ENCODE data around the gene FBN2. TPM values are rescaled to one million over a fixed set of nuclear protein-coding genes. Genes with fewer than 3 reads are reported as not detected.

The FBN2 gene
- total RNA-seq, 1 experiment from 2014 or later = 0.31 TPM

DNA sequence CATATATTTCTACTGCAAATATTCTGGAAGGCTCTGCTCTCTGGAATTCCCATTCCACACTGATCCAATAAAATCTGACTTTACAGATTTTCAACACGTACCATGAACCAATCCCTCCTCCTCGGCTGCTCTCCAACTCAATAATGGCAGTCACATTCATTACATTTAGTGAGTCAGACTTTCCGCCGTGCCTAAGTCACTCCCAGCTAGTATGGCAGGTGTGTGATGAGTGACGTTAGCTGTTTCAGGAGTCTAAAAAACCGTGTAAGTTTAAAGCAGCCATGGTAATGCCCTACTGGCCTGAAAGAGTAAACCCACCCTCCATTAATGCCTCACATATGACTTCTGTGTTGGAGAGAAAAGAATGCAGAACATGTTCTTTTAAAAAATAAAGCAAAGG lies 3.3 kb downstream of the FBN2 start:
- peak; percentile 53 for DNase-seq
- peak overlapping the region; percentile 82 for H3K27ac Mint-ChIP-seq (ENCODE audit: unreplicated experiment)
- no peak for TF ChIP-seq CTCF (IDR thresholded peaks at IDR 0.05; ENCODE audit: unreplicated experiment)

GRCh38 chr5:128532776-128533175 lies 5.3 kb downstream of the FBN2 start:
- Mint-ChIP-seq H3K36me3 (ENCODE audit: insufficient read depth, unreplicated experiment) (peaks cover 13% of the 10 kb centered on the region), H3K9me3 (ENCODE audit: low read depth, unreplicated experiment) (peaks cover 3% of the 10 kb centered on the region), H3K4me3 (ENCODE audit: low read depth, unreplicated experiment) (no peak overlapping the region), H3K27ac (ENCODE audit: unreplicated experiment) (no peak overlapping the region), H3K27me3 (ENCODE audit: unreplicated experiment) (peaks cover 16% of the 10 kb centered on the region), H3K4me1 (ENCODE audit: low read depth, unreplicated experiment) (peaks cover 23% of the 10 kb centered on the region)
- CTCF ChIA-PET = no interaction called here
- TF ChIP-seq CTCF (IDR thresholded peaks at IDR 0.05; ENCODE audit: unreplicated experiment) = no peak
- intact Hi-C loops (cut with micrococcal nuclease; ENCODE audit: unreplicated experiment) = no loop called here
- BruUV-seq (replicated peaks) = no TSS peak
- no peak for DNase-seq

More for the DNA sequence above, 3.3 kb downstream of the FBN2 start:
- Mint-ChIP-seq H3K9me3 (ENCODE audit: low read depth, unreplicated experiment) (peaks cover 3% of the 10 kb centered on the region), H3K27me3 (ENCODE audit: unreplicated experiment) (peaks cover 19% of the 10 kb centered on the region), H3K36me3 (ENCODE audit: insufficient read depth, unreplicated experiment) (peaks cover 21% of the 10 kb centered on the region), H3K4me3 (ENCODE audit: low read depth, unreplicated experiment) (peak overlapping the region; percentile 5), H3K4me1 (ENCODE audit: low read depth, unreplicated experiment) (peaks cover 17% of the 10 kb centered on the region)
- BruUV-seq (replicated peaks) = no TSS peak
- intact Hi-C loops (cut with micrococcal nuclease; ENCODE audit: unreplicated experiment) = no loop called here
- CTCF ChIA-PET = no interaction called here

- intact Hi-C loops (cut with micrococcal nuclease; ENCODE audit: unreplicated experiment) = no loop called here
- Mint-ChIP-seq H3K9me3 (ENCODE audit: low read depth, unreplicated experiment) (peaks cover 3% of the 10 kb centered on the region), H3K36me3 (ENCODE audit: insufficient read depth, unreplicated experiment) (peaks cover 9% of the 10 kb centered on the region), H3K27me3 (ENCODE audit: unreplicated experiment) (peaks cover 12% of the 10 kb centered on the region), H3K27ac (ENCODE audit: unreplicated experiment) (no peak overlapping the region), H3K4me1 (ENCODE audit: low read depth, unreplicated experiment) (peaks cover 23% of the 10 kb centered on the region), H3K4me3 (ENCODE audit: low read depth, unreplicated experiment) (no peak overlapping the region)
- DNase-seq = no peak
- no peak for TF ChIP-seq CTCF (IDR thresholded peaks at IDR 0.05; ENCODE audit: unreplicated experiment)
- no TSS peak for BruUV-seq (replicated peaks)
- CTCF ChIA-PET = no interaction called here
Observed at GRCh38 chr5:128532127-128532526, 5.9 kb downstream of the FBN2 start.

DNA sequence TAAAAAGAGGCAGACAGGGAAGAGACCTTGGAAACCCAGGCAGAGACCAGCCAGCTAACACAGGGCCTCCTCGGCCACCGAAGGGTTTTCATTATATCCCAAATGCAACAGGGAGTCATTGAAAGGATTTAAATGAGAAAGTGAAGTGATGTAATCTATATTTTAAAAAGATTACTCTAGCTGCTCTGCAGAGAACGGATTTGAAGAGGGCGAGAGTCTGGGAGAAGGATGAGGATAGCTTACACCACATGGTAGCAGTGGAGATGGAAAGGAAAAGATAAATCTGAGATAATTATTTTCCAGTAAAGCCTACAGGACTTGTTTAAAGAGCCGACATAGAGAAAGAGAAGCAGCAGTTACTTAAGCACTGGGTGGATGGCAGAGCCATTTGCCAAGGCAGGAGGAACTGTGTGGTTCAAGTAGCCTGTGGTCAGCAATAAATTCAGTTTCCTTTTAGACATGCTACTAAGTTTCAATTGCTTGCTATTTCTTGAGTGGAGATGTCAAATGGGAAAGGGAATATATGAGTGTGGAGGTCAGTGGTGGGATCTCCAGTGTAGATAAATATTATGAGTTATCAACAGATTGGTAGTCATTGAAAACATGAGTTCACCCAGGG lies 9.3 kb downstream of the FBN2 start:
- Mint-ChIP-seq H3K4me3 (ENCODE audit: low read depth, unreplicated experiment) (no peak overlapping the region), H3K27me3 (ENCODE audit: unreplicated experiment) (no peaks in the 10 kb centered on the region), H3K36me3 (ENCODE audit: insufficient read depth, unreplicated experiment) (no peaks in the 10 kb centered on the region), H3K27ac (ENCODE audit: unreplicated experiment) (no peak overlapping the region), H3K4me1 (ENCODE audit: low read depth, unreplicated experiment) (peaks cover 9% of the 10 kb centered on the region), H3K9me3 (ENCODE audit: low read depth, unreplicated experiment) (no peaks in the 10 kb centered on the region)
- intact Hi-C loops (cut with micrococcal nuclease; ENCODE audit: unreplicated experiment) = no loop called here
- BruUV-seq (replicated peaks) = no TSS peak
- TF ChIP-seq CTCF (IDR thresholded peaks at IDR 0.05; ENCODE audit: unreplicated experiment) = no peak
- CTCF ChIA-PET = no interaction called here
- no peak for DNase-seq
